GM12878 (cell line): ENCODE measurements around the gene RPEL1. TPM values are rescaled to one million over a fixed set of nuclear protein-coding genes. Genes with fewer than 3 reads are reported as not detected.
"Not testable (repeated sequence)": the region's sequence is repeated elsewhere in the genome, so short reads cannot be mapped to it uniquely, and the experiment has no call there.

Experiments
- ATAC-seq: fragments of 200-7000 bp; cut with Tn5 transposase; 3 replicates; pipeline ENCODE4 v1.9.1; 2020; ENCODE audit warnings: mild to moderate bottlenecking, moderate library complexity
- BruUV-seq: library from RNA; stranded (reverse); fragments of 400-500 nt; replicated peaks from 2 replicates; lab custom pipeline; 2021; lab: Mats Ljungman, UMichigan
- CTCF ChIA-PET: fragments of 300-600 bp; sonication (Branson Sonifier 250); formaldehyde crosslinking; extraction: SDS; loops from one replicate; lab custom pipeline; 2021; ENCODE audit warnings: inconsistent platforms; lab: Yijun Ruan, JAX
- POLR2A ChIA-PET: fragments of 350-600 bp; formaldehyde crosslinking; extraction: SDS; loops from one replicate; lab custom pipeline; 2021; ENCODE audit warnings: inconsistent platforms; lab: Charles Lee
- RAD21 ChIA-PET: fragments of 300-600 bp; sonication (Branson Sonifier 250); formaldehyde crosslinking; loops from one replicate; lab custom pipeline; 2023; ENCODE audit warnings: antibody characterized with exemption; ENCODE audit not compliant: unreplicated experiment; lab: Charles Lee
- SMC1A ChIA-PET: fragments of 300-600 bp; sonication (Branson Sonifier 250); formaldehyde crosslinking; loops from one replicate; lab custom pipeline; 2023; ENCODE audit not compliant: unreplicated experiment, uncharacterized antibody; lab: Charles Lee
- DNase-seq: peaks from one replicate; pipeline ENCODE4 v3.0.0-alpha.2; 2011; ENCODE audit warnings: low read depth, low spot score
- FAIRE-seq: peaks from 3 replicates; lab custom pipeline; 2011; peaks lifted over from hg19 to GRCh38; lab: Jason Lieb, UNC
- H2AFZ ChIP-seq: 2 replicates; pipeline ENCODE4 v1.6.0; 2011; ENCODE audit warnings: low read depth, low read length, control low read depth; ENCODE audit not compliant: control insufficient read depth
- H3K27ac ChIP-seq: 2 replicates; pipeline ENCODE4 v1.5.1; 2011; ENCODE audit warnings: control low read depth; ENCODE audit not compliant: control insufficient read depth, insufficient read depth
- H3K27me3 ChIP-seq, 2 experiments: replicated peaks in 1 of 2; 2 replicates each; pipeline versions ENCODE4 v1.6.0 to v1.6.1; 2011; ENCODE audit warnings: low read length in 1 of 2; ENCODE audit not compliant: control insufficient read depth in 2 of 2, insufficient read depth in 2 of 2
- H3K36me3 ChIP-seq, 2 experiments: 2 replicates each; pipeline ENCODE4 v1.5.1; 2011; ENCODE audit warnings: low read length in 1 of 2; ENCODE audit not compliant: control insufficient read depth in 2 of 2, insufficient read depth in 2 of 2
- H3K4me1 ChIP-seq: 2 replicates; pipeline ENCODE4 v1.6.1; 2011; ENCODE audit warnings: mild to moderate bottlenecking, low read length, moderate library complexity, mixed read lengths; ENCODE audit not compliant: control insufficient read depth, insufficient read depth
- H3K4me2 ChIP-seq: 2 replicates; pipeline ENCODE4 v1.6.0; 2011; ENCODE audit warnings: control low read depth; ENCODE audit not compliant: control insufficient read depth, insufficient read depth
- H3K4me3 ChIP-seq: fragments of 200-600 bp; sonication (generic); 2 replicates; pipeline ENCODE4 v1.5.1; 2016
- H3K79me2 ChIP-seq: 2 replicates; pipeline ENCODE4 v1.6.0; 2011; ENCODE audit warnings: low read length; ENCODE audit not compliant: control insufficient read depth, insufficient read depth
- H3K9ac ChIP-seq: 2 replicates; pipeline ENCODE4 v1.8.0; 2011; ENCODE audit warnings: low read length, control low read depth, mixed read lengths; ENCODE audit not compliant: control insufficient read depth, insufficient read depth
- H3K9me3 ChIP-seq: replicated peaks from 3 replicates; pipeline ENCODE4 v1.5.1; 2011; ENCODE audit warnings: mild to moderate bottlenecking, low read length; ENCODE audit not compliant: control insufficient read depth, insufficient read depth
- H4K20me1 ChIP-seq: 2 replicates; pipeline ENCODE4 v1.6.0; 2011; ENCODE audit not compliant: control insufficient read depth, insufficient read depth
- E2F4 ChIP-seq: IDR thresholded peaks from 2 replicates; pipeline ENCODE4 v1.6.1; 2012; ENCODE audit warnings: low read depth, low read length, improper control_type of control experiment
- WGBS: methylation state at CpG from one replicate; pipeline ENCODE4 v1.1.6; 2016; ENCODE audit warnings: low lambda C conversion rate; ENCODE audit not compliant: insufficient replicate concordance, insufficient coverage; ENCODE audit errors: missing lambda C conversion rate; 5-methylcytosine and 5-hydroxymethylcytosine counted together
- in situ Hi-C: fragments of 300-500 bp; cut with MboI; formaldehyde crosslinking; loops from 9 replicates; pipeline ENCODE4 v1.14.3; 2018; ENCODE audit warnings: mixed read lengths
- intact Hi-C: fragments of 100-400 bp; cut with micrococcal nuclease; formaldehyde crosslinking; loops from one replicate; pipeline ENCODE4 v1.14.2; 2022; ENCODE audit not compliant: unreplicated experiment
- polyA plus RNA-seq, 11 experiments: library from polyadenylated mRNA; depleted of rRNA in 4 of 11; unstranded in 6 of 11; stranded (reverse) in 5 of 11; fragments of >200 nt; fragmentation: Nextera tagmentation in 4 of 11; fragmentation: Illumina TruSeq in 1 of 11; extraction: Ambion mirVana in 4 of 11; extraction: Trizol in 1 of 11; gene quantifications; 1 replicate in 1 of 11; 2 replicates in 10 of 11; pipeline versions ENCODE4 v1.2.1 to v1.2.3, GENCODE V29; 2011 to 2016; ENCODE audit warnings: inconsistent platforms in 2 of 11, missing spikeins in 2 of 11, low read depth in 1 of 11
- total RNA-seq, 4 experiments: library from RNA; depleted of rRNA in 3 of 4; stranded (reverse); fragments of >200 nt in 3 of 4; fragmentation: Illumina TruSeq in 1 of 4; extraction: Trizol in 1 of 4; gene quantifications; 2 replicates each; pipeline versions ENCODE4 v1.2.1 to v1.2.3, GENCODE V29; 2013 to 2021

Gene RPEL1
- total and polyA plus RNA-seq, 10 of the 15 experiments (the other 5 are each of a cell fraction or from before 2014, with no cell fraction given): 0.04 to 0.08 (median 0.06) TPM; not detected in 6

GRCh38 chr10:103204353-103205255 is 41.1 kb upstream of the RPEL1 start:
- Histone ChIP-seq H3K9ac (no peak overlapping the region), H3K27me3 (no peaks in the 10 kb centered on the region), H3K4me3 (no peak overlapping the region), H3K4me2 (no peak overlapping the region), H2AFZ (no peak overlapping the region), H3K27ac (no peak overlapping the region), H4K20me1 (no peaks in the 10 kb centered on the region), H3K4me1 (no peaks in the 10 kb centered on the region), H3K36me3 (no peaks in the 10 kb centered on the region), H3K9me3 (no peaks in the 10 kb centered on the region; the same call in 1 of the 3 replicates), H3K79me2 (no peaks in the 10 kb centered on the region)
- RAD21 ChIA-PET: no interaction called here
- BruUV-seq: no TSS peak
- ATAC-seq: no peak
- TF ChIP-seq E2F4: no peak
- SMC1A ChIA-PET: interaction anchor here (1.0 to 1.5 kb wide), 2 partner anchors 40 to 287 kb away, joined by 3 to 4 read pairs; partner anchors contain the start of gene RPEL1
- intact Hi-C loops (no loop called here), in situ Hi-C loops (no loop called here)
- DNase-seq: no peak
- CTCF ChIA-PET: no interaction called here
- POLR2A ChIA-PET: no interaction called here
- WGBS: 41% methylated on average over 8 of the region's 8 CpGs
- FAIRE-seq: no peak

GRCh38 chr10:103205401-103205800 is 40.3 kb upstream of the RPEL1 start:
- H3K36me3 ChIP-seq, H3K27me3 ChIP-seq, H4K20me1 ChIP-seq, H3K4me1 ChIP-seq, DNase-seq, RAD21 ChIA-PET, H3K9ac ChIP-seq, POLR2A ChIA-PET, BruUV-seq, H3K27ac ChIP-seq, H3K79me2 ChIP-seq, intact Hi-C loops, H3K4me3 ChIP-seq, H3K4me2 ChIP-seq, SMC1A ChIA-PET, ATAC-seq, H3K9me3 ChIP-seq, CTCF ChIA-PET, FAIRE-seq, H2AFZ ChIP-seq, in situ Hi-C loops: not testable (repeated sequence)
- 66% methylated on average over 2 of the region's 4 CpGs for WGBS

DNA sequence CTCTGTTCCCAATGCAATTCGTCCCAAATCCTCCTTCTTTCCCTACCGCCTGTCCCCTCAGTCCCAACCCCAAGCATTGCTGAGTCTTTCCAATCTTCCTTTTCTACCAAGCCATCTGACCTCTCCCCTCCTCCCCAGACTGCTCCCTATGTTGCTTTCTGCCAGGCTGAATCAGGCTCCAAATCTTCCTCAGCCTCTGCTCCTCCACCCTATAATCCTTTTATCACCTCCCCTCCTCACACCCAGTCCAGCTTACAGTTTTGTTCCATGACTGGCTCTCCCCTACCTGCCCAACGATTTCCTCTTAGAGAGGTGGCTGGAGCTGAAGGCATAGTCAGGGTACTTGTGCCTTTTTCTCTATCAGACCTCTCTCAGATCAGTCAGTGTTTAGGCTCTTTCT is 39.0 kb upstream of the RPEL1 start:
- CTCF ChIA-PET, RAD21 ChIA-PET, H3K79me2 ChIP-seq, H3K4me3 ChIP-seq, H3K36me3 ChIP-seq, H3K4me2 ChIP-seq, H3K4me1 ChIP-seq, SMC1A ChIA-PET, H3K9me3 ChIP-seq, H2AFZ ChIP-seq, intact Hi-C loops, H3K9ac ChIP-seq, H3K27me3 ChIP-seq, BruUV-seq, H3K27ac ChIP-seq, ATAC-seq, DNase-seq, H4K20me1 ChIP-seq, POLR2A ChIA-PET, in situ Hi-C loops, FAIRE-seq: not testable (repeated sequence)
- WGBS: 31% methylated on average over 3 of the region's 3 CpGs
